Measurements from ENCODE around the gene LMF1.

Gene LMF1

DNA sequence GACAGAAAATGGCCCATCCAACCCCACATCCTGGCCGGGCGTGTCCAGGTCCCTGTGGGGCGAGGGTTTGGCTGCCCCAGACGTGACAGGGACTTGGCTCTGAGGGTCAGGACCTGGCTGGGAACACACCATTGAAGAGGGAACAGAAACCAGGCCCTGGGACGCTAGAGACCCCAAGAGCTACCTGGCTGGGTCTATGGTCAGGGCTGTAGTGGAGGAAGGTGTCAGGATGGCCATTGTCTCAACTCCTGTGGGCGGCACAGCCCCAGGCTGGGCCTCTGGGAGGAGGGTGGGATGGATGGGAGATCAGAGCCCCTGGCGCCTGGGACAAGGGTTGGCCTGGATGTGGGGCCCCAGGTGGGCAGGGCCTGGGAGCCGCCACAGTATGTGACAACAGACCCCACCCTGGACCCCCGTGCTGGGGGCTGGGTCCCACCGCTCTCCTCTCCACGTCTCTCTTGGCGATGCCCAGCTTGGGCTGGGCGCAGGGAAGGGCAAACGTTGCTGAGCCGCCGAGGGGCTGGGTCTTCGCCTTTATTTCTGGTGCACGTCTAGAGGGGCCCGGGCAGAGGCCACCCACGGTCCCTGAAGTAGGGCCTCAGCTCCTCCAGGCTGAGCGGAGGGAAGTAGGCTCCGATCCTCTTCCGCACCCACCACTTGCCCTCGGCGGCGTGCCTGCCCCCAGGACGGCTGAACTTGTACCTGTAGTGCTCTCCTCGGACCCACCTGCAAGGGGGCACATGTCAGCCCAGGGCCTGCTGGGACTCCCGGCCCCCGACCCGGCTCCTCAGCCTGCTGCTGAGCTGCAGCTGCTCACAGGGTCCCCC lies 116.6 kb downstream of the LMF1 start:
- TF ChIP-seq, protein P1, sequence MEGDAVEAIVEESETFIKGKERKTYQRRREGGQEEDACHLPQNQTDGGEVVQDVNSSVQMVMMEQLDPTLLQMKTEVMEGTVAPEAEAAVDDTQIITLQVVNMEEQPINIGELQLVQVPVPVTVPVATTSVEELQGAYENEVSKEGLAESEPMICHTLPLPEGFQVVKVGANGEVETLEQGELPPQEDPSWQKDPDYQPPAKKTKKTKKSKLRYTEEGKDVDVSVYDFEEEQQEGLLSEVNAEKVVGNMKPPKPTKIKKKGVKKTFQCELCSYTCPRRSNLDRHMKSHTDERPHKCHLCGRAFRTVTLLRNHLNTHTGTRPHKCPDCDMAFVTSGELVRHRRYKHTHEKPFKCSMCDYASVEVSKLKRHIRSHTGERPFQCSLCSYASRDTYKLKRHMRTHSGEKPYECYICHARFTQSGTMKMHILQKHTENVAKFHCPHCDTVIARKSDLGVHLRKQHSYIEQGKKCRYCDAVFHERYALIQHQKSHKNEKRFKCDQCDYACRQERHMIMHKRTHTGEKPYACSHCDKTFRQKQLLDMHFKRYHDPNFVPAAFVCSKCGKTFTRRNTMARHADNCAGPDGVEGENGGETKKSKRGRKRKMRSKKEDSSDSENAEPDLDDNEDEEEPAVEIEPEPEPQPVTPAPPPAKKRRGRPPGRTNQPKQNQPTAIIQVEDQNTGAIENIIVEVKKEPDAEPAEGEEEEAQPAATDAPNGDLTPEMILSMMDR (IDR thresholded peaks at IDR 0.05; ENCODE audit: low read depth, low read length) = no peak
- DNase-seq (ENCODE audit: low read depth in 2 of 2) = no peak

DNA sequence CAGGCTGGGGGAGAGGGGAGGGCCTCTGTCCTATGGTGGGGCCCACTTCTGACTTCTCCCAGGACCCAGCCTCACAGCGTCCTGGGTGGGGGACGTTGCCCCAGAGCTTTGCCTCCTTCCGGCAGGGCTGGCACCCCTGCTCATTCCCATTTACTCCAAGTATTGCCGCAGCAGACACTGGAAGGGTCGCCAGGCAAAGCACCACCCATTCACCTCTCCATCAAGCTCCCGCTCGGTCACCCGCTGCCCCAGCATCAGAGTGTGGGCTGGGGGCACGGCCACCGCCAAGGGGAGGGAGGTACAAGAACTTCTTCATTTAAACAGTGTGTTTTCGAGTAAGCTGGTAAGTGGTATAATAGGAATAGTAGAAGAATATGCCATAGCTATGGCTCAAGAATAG lies 117.5 kb downstream of the LMF1 start:
- no peak overlapping the region for H3K4me3 ChIP-seq (replicated peaks in 1 of 2; ENCODE audit: low read depth in 2 of 2, low read length in 2 of 2)
- TF ChIP-seq, protein P1 (IDR thresholded peaks at IDR 0.05; ENCODE audit: low read depth, low read length) = no peak
- no peak for DNase-seq (ENCODE audit: low read depth in 2 of 2)

More for the DNA sequence above, 116.6 kb downstream of the LMF1 start:
- H3K4me3 ChIP-seq (replicated peaks in 1 of 2; ENCODE audit: low read depth in 2 of 2, low read length in 2 of 2) = no peak overlapping the region

DNA sequence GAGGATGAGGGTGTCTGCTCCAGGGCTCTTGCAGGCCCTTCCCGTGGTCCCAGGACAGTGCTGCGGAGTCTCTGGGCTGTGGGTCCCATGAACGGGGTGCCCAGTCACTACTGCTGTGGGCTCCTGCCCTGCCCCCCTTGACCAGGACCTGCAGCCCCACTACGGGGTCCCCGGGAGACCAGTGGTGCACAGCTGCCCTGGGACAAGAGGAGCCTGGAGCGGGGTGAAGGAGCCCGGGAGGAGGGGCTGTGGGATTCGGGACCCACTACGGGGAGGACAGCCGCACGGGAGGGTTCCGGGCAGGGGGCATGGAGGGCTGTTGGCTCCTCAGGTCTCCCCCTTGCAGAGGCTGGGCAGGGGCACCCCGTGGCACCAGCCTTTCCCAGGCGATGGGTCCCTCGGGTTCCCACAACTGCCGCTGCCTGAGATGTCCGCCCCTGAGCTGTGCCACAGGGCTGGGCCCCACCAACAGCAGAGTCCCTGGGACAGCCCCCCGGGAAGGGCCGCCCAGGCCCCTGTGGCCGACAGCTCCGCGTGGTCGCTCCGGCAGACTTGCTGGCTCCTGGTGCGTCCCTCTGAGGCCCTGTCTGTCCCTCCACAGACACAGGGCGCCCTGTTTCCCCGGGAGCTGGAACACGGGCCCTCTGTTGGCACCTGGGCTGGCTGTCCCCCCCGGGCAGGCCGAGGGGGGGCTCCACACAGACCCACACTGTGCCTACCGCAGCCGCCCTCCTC lies 118.2 kb downstream of the LMF1 start:
- TF ChIP-seq, protein P1 (IDR thresholded peaks at IDR 0.05; ENCODE audit: low read depth, low read length) = no peak
- DNase-seq (ENCODE audit: low read depth in 2 of 2) = no peak
- H3K4me3 ChIP-seq (replicated peaks in 1 of 2; ENCODE audit: low read depth in 2 of 2, low read length in 2 of 2) = no peak overlapping the region

DNA sequence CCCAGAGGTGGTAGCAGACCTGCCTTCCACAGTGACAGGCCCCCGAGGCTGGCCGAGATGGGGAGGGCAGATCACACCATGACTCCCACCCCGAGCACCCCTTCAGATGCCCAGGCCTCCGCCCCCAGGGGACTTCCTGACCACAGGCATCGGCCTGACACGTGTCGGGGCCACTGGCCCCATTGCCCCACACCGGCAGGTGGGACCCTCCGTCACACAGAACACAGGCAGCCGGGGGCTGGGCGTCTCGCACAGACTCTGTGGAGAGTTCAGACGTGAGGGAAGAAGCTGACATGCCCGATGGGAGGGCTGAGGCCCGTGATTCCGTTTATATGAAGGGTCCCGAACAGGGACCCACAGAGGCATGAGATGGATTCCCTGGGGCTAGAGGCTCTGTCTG lies 118.9 kb downstream of the LMF1 start:
- TF ChIP-seq, protein P1 (IDR thresholded peaks at IDR 0.05; ENCODE audit: low read depth, low read length) = no peak
- no peak overlapping the region for H3K4me3 ChIP-seq (replicated peaks in 1 of 2; ENCODE audit: low read depth in 2 of 2, low read length in 2 of 2)
- DNase-seq (ENCODE audit: low read depth in 2 of 2) = no peak

DNA sequence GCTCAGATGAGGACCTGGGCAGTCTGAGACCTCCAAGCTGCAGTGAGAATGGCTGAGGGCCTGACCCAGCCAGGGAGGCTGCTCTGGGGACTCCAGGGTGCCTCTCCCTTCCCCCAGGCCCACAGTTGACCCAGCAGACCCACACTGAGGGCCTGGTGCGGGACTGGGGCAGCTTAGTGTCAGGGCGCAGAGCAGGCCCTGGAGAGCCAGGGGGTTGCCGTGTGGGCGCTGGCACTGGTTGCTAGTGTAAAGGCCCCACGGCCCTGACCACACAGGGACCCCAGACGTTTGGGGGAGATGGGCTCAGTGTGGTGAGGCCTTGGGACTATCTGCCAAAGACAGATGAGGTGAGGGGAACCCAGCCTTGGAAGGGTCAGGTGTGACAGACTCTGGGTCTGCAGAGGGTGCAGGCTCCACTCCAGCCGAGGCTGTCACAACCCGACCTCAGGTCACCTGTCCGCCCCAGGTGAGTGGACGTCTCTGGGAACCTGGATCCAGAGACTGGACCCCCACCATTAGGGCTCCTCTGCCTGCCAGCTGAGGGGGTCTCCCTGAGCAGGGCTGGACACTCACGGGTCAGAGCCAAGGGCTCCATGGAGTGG lies 119.5 kb downstream of the LMF1 start:
- no peak overlapping the region for H3K4me3 ChIP-seq (replicated peaks in 1 of 2; ENCODE audit: low read depth in 2 of 2, low read length in 2 of 2)
- TF ChIP-seq, protein P1 (IDR thresholded peaks at IDR 0.05; ENCODE audit: low read depth, low read length) = no peak
- no peak for DNase-seq (ENCODE audit: low read depth in 2 of 2)

DNA sequence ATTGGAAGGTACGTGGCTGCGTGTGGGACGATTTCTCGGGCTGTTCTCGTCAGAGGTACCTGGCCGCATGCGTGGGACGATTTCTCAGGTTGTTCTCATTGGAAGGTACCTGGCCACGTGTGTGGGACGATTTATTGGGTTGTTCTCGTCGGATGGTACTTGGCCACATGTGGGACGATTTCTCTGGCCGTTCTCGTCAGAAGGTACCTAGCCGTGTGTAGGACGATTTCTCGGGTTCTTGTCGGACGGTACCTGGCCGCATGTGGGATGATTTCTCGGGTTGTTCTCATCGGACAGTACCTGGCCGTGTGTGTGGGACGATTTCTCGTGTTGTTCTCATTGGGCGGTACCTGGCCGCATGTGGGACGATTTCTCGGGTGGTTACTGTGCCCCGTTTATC lies 120.1 kb downstream of the LMF1 start:
- H3K4me3 ChIP-seq (replicated peaks in 1 of 2; ENCODE audit: low read depth in 2 of 2, low read length in 2 of 2) = no peak overlapping the region
- no peak for DNase-seq (ENCODE audit: low read depth in 2 of 2)
- TF ChIP-seq, protein P1 (IDR thresholded peaks at IDR 0.05; ENCODE audit: low read depth, low read length) = no peak
